CD14-positive monocyte (primary cell): ENCODE measurements around the gene NT5DC4. TPM values are rescaled to one million over a fixed set of nuclear protein-coding genes. Genes with fewer than 3 reads are reported as not detected.
A peak's percentile ranks its signal among the peaks of the same experiment; 100 is the strongest.

Experiments
- DNase-seq, 3 donors: peaks; one replicate each; pipeline ENCODE4 v3.0.0-alpha.2; 2011 to 2022
- H2AFZ ChIP-seq: 2 replicates; pipeline ENCODE4 v1.6.0; 2012; ENCODE audit warnings: mild to moderate bottlenecking, low read depth, low read length, inconsistent platforms; ENCODE audit not compliant: insufficient read depth, poor library complexity, severe bottlenecking
- H3K27ac ChIP-seq, 2 donors: 1 replicate in 1 of 2; 2 replicates in 1 of 2; pipeline ENCODE4 v1.5.1; 2012 to 2013; ENCODE audit warnings: low read length in 2 of 2, control low read depth in 1 of 2, inconsistent platforms in 1 of 2, low read depth in 1 of 2, mild to moderate bottlenecking in 1 of 2
- H3K27me3 ChIP-seq, 2 donors: one replicate each; pipeline versions ENCODE4 v1.6.0 to v1.6.1; 2011 to 2013; ENCODE audit warnings: low read length in 2 of 2; ENCODE audit not compliant: control insufficient read depth in 2 of 2, insufficient read depth in 2 of 2
- H3K36me3 ChIP-seq, 2 donors: replicated peaks in 1 of 2; 1 replicate in 1 of 2; 2 replicates in 1 of 2; pipeline versions ENCODE4 v1.5.1 to v1.6.1; 2012 to 2013; ENCODE audit warnings: low read length in 2 of 2, control low read depth in 1 of 2, inconsistent platforms in 1 of 2, mild to moderate bottlenecking in 1 of 2; ENCODE audit not compliant: insufficient read depth in 2 of 2, control insufficient read depth in 1 of 2
- H3K4me1 ChIP-seq, 2 donors: 1 replicate in 1 of 2; 2 replicates in 1 of 2; pipeline versions ENCODE4 v1.5.1 to v1.6.1; 2012 to 2013; ENCODE audit warnings: low read length in 2 of 2, control low read depth in 1 of 2, inconsistent platforms in 1 of 2, mild to moderate bottlenecking in 1 of 2, moderate library complexity in 1 of 2; ENCODE audit not compliant: insufficient read depth in 2 of 2, control insufficient read depth in 1 of 2
- H3K4me2 ChIP-seq: replicated peaks from 2 replicates; pipeline ENCODE3; 2012; ENCODE audit warnings: low read length, moderate library complexity, mild to moderate bottlenecking; ENCODE audit not compliant: poor library complexity, severe bottlenecking; ENCODE audit errors: extremely low read depth
- H3K4me3 ChIP-seq, 3 experiments: fragments of 200-600 bp in 1 of 3; sonication (generic) in 1 of 3; replicated peaks in 1 of 3; 1 replicate in 2 of 3; 2 replicates in 1 of 3; pipeline ENCODE4 v1.5.1; 2011 to 2013; ENCODE audit warnings: low read length in 3 of 3, mild to moderate bottlenecking in 3 of 3, control low read depth in 2 of 3, low read depth in 2 of 3, inconsistent platforms in 1 of 3, moderate library complexity in 1 of 3
- H3K79me2 ChIP-seq: 2 replicates; pipeline ENCODE4 v1.6.0; 2012; ENCODE audit warnings: mild to moderate bottlenecking, control low read depth, inconsistent platforms, low read length, moderate library complexity; ENCODE audit not compliant: insufficient read depth
- H3K9ac ChIP-seq: 2 replicates; pipeline ENCODE4 v1.6.0; 2017; ENCODE audit warnings: low read length, mild to moderate bottlenecking; ENCODE audit not compliant: insufficient read depth, poor library complexity, severe bottlenecking
- H3K9me3 ChIP-seq, 2 donors: replicated peaks in 1 of 2; 1 replicate in 1 of 2; 2 replicates in 1 of 2; pipeline versions ENCODE4 v1.5.1 to v1.6.1; 2012 to 2013; ENCODE audit warnings: low read length in 2 of 2, control low read depth in 1 of 2; ENCODE audit not compliant: control insufficient read depth in 1 of 2, insufficient read depth in 1 of 2
- H4K20me1 ChIP-seq: 2 replicates; pipeline ENCODE4 v1.6.0; 2012; ENCODE audit warnings: mild to moderate bottlenecking, low read length, control low read depth, moderate library complexity; ENCODE audit not compliant: insufficient read depth
- H3K27ac Mint-ChIP-seq, 7 donors: one replicate each; pipeline ENCODE4 v1.8.0; 2020; ENCODE audit warnings: mild to moderate bottlenecking in 7 of 7, mixed read lengths in 7 of 7, moderate library complexity in 6 of 7, inconsistent platforms in 2 of 7
- H3K27me3 Mint-ChIP-seq, 3 donors: one replicate each; pipeline ENCODE4 v1.8.0; 2021 to 2022; ENCODE audit warnings: low read depth in 3 of 3, mild to moderate bottlenecking in 3 of 3, mixed read lengths in 3 of 3, moderate library complexity in 3 of 3, inconsistent platforms in 1 of 3
- H3K36me3 Mint-ChIP-seq, 2 donors: one replicate each; pipeline ENCODE4 v1.8.0; 2020; ENCODE audit warnings: mixed read lengths in 2 of 2, inconsistent platforms in 1 of 2, mild to moderate bottlenecking in 1 of 2
- H3K4me1 Mint-ChIP-seq: one replicate; pipeline ENCODE4 v1.8.0; 2020; ENCODE audit warnings: mild to moderate bottlenecking, mixed read lengths
- H3K4me3 Mint-ChIP-seq, 2 donors: one replicate each; pipeline ENCODE4 v1.8.0; 2020; ENCODE audit warnings: mild to moderate bottlenecking in 2 of 2, mixed read lengths in 2 of 2, moderate library complexity in 1 of 2
- H3K9me3 Mint-ChIP-seq, 7 donors: one replicate each; pipeline ENCODE4 v1.8.0; 2020 to 2022; ENCODE audit warnings: mixed read lengths in 7 of 7, mild to moderate bottlenecking in 6 of 7, moderate library complexity in 6 of 7, inconsistent platforms in 2 of 7
- WGBS: methylation state at CpG from one replicate; pipeline ENCODE4 v1.1.5; 2013; ENCODE audit warnings: missing lambda C conversion rate; ENCODE audit not compliant: insufficient coverage; 5-methylcytosine and 5-hydroxymethylcytosine counted together
- intact Hi-C, 2 donors: fragments of 100-400 bp; cut with micrococcal nuclease; formaldehyde crosslinking; loops; one replicate each; pipeline versions ENCODE4 v1.15.0 to v1.15.1; 2023
- polyA plus RNA-seq, 3 donors: library from polyadenylated mRNA; depleted of rRNA in 1 of 3; unstranded in 2 of 3; stranded (reverse) in 1 of 3; fragments of 300-500 nt in 2 of 3; fragments of >200 nt in 1 of 3; fragmentation: Illumina TruSeq in 2 of 3; gene quantifications; 1 replicate in 2 of 3; 2 replicates in 1 of 3; pipeline ENCODE4 v1.2.3, GENCODE V29; 2012 to 2021
- TF ChIP-seq, protein P1 (sequence below): fragments of 200-600 bp; IDR thresholded peaks from one replicate; pipeline ENCODE4 v1.8.0; 2022; ENCODE audit warnings: antibody characterized with exemption, mild to moderate bottlenecking

The NT5DC4 gene
- polyA plus RNA-seq, 3 donors: 2.2 TPM; not detected in 2

DNA sequence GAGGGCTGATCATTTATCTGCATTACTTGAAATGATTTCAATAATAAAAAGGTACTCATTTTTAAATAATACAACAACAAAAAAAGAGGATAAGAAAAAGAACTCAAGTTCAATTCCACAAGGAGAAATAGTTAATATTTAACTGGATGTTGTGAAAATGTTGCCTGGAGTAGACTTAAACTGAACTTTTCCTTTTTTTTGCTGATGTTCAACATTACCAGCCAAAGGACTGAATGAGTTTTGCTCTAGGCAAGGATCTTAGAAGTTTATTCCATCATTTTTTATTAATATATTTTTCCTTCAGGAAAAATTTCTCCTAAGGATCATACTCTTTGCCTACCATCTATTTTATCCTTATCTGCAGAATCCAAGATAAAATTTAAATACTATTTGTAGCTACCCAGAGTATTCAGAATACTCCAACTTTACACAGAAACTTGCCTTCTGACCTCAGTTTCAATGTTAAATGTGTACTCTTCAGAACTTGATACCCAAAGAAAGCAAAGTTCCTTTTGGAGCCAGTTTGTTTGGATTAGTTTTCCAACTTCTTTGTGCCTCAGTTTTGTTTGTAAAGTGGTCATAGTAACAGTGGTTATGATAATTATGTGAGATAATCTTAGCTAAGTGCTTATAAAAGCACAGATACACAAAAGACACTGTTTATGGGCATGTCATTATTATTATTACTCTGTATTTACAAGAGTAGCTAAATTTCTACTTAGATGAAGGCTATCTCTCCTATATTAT, 30.8 kb downstream of the NT5DC4 start:
- Histone ChIP-seq H3K4me2 (no peak overlapping the region), H3K4me1 (peaks cover 14 to 15% of the 10 kb centered on the region in 2 donors), H3K79me2 (peaks cover 92% of the 10 kb centered on the region), H2AFZ (no peak overlapping the region), H3K36me3 (peaks cover 12 to 47% of the 10 kb centered on the region in 2 donors), H3K9me3 (no peaks in the 10 kb centered on the region), H3K9ac (no peak overlapping the region), H4K20me1 (no peaks in the 10 kb centered on the region), H3K27ac (peak overlapping the region in 1 of 2 donors; percentile 3), H3K27me3 (no peaks in the 10 kb centered on the region), H3K4me3 (no peak overlapping the region)
- H3K27me3 Mint-ChIP-seq: no peaks in the 10 kb centered on the region
- H3K27ac Mint-ChIP-seq: peak overlapping the region in 1 of 7 donors; percentile 49
- peaks cover 17% of the 10 kb centered on the region for H3K4me1 Mint-ChIP-seq
- TF ChIP-seq, protein P1, sequence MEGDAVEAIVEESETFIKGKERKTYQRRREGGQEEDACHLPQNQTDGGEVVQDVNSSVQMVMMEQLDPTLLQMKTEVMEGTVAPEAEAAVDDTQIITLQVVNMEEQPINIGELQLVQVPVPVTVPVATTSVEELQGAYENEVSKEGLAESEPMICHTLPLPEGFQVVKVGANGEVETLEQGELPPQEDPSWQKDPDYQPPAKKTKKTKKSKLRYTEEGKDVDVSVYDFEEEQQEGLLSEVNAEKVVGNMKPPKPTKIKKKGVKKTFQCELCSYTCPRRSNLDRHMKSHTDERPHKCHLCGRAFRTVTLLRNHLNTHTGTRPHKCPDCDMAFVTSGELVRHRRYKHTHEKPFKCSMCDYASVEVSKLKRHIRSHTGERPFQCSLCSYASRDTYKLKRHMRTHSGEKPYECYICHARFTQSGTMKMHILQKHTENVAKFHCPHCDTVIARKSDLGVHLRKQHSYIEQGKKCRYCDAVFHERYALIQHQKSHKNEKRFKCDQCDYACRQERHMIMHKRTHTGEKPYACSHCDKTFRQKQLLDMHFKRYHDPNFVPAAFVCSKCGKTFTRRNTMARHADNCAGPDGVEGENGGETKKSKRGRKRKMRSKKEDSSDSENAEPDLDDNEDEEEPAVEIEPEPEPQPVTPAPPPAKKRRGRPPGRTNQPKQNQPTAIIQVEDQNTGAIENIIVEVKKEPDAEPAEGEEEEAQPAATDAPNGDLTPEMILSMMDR: no peak
- intact Hi-C loops: loop anchor here (5.0 kb wide), 2 partner anchors 41 to 136 kb away; no protein-coding TSS in a partner anchor
- peaks cover 28 to 65% of the 10 kb centered on the region in 2 donors for H3K36me3 Mint-ChIP-seq
- H3K9me3 Mint-ChIP-seq: no peaks in the 10 kb centered on the region
- no peak overlapping the region for H3K4me3 Mint-ChIP-seq
- DNase-seq: no peak

DNA sequence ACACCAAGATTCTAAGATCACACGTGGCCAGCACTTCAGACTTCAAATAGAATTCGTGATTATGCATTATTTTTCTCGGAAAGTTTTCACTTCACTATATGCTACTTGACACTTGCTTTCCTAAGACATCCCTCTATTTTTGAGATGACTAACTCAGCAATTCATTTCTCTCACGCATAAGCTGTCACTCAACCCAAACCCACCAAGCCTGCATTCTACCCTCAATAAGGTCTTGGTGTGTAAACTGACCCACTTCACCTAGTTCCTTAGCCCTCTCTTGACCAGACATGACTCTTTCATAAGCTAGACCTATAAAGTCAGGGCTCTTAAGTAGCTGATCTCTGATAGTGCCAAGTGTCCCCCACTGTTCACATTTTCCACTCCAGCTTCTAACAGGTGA, 31.8 kb downstream of the NT5DC4 start:
- Histone ChIP-seq H3K27ac (no peak overlapping the region), H3K9ac (no peak overlapping the region), H3K4me3 (no peak overlapping the region), H3K36me3 (peaks cover 8 to 38% of the 10 kb centered on the region in 2 donors), H3K79me2 (peaks cover 92% of the 10 kb centered on the region), H3K4me2 (no peak overlapping the region), H3K4me1 (peaks cover 22% of the 10 kb centered on the region in 2 donors), H3K27me3 (no peaks in the 10 kb centered on the region), H2AFZ (no peak overlapping the region), H3K9me3 (no peaks in the 10 kb centered on the region), H4K20me1 (no peaks in the 10 kb centered on the region)
- TF ChIP-seq, protein P1: no peak
- 100% methylated on average over 4 of the region's 4 CpGs for WGBS
- no peaks in the 10 kb centered on the region for H3K27me3 Mint-ChIP-seq
- H3K27ac Mint-ChIP-seq: peak overlapping the region in 4 of 7 donors; percentile 20 to 42 (median 28)
- H3K9me3 Mint-ChIP-seq: no peaks in the 10 kb centered on the region
- H3K36me3 Mint-ChIP-seq: peaks cover 21 to 57% of the 10 kb centered on the region in 2 donors
- peaks cover 20% of the 10 kb centered on the region for H3K4me1 Mint-ChIP-seq
- no peak overlapping the region for H3K4me3 Mint-ChIP-seq
- intact Hi-C loops: loop anchor here (5.0 kb wide), 2 partner anchors 40 to 135 kb away; no protein-coding TSS in a partner anchor
- DNase-seq: no peak
